AG09309 (cell line): ENCODE measurements around the gene POLE.
"Not testable (repeated sequence)": the region's sequence is repeated elsewhere in the genome, so short reads cannot be mapped to it uniquely, and the experiment has no call there.

Experiments used
- DNase-seq: peaks from one replicate; pipeline ENCODE4 v3.0.0-alpha.2; 2010; ENCODE audit warnings: low read depth
- H3K4me3 ChIP-seq: 2 replicates; pipeline ENCODE4 v1.5.1; 2011; ENCODE audit warnings: mild to moderate bottlenecking, low read depth, low read length, moderate library complexity; ENCODE audit not compliant: control insufficient read depth
- TF ChIP-seq, protein P1 (sequence below): IDR thresholded peaks from 2 replicates; pipeline ENCODE4 v1.5.1; 2011; ENCODE audit warnings: mild to moderate bottlenecking, low read depth, low read length, inconsistent platforms; ENCODE audit not compliant: insufficient read depth, control insufficient read depth; ENCODE audit errors: missing control alignments

Gene POLE

GRCh38 chr12:132604151-132604618, 83.0 kb downstream of the POLE start:
- H3K4me3 ChIP-seq, result no peak overlapping the region
- TF ChIP-seq, protein P1, sequence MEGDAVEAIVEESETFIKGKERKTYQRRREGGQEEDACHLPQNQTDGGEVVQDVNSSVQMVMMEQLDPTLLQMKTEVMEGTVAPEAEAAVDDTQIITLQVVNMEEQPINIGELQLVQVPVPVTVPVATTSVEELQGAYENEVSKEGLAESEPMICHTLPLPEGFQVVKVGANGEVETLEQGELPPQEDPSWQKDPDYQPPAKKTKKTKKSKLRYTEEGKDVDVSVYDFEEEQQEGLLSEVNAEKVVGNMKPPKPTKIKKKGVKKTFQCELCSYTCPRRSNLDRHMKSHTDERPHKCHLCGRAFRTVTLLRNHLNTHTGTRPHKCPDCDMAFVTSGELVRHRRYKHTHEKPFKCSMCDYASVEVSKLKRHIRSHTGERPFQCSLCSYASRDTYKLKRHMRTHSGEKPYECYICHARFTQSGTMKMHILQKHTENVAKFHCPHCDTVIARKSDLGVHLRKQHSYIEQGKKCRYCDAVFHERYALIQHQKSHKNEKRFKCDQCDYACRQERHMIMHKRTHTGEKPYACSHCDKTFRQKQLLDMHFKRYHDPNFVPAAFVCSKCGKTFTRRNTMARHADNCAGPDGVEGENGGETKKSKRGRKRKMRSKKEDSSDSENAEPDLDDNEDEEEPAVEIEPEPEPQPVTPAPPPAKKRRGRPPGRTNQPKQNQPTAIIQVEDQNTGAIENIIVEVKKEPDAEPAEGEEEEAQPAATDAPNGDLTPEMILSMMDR, result no peak
- DNase-seq, result no peak

DNA sequence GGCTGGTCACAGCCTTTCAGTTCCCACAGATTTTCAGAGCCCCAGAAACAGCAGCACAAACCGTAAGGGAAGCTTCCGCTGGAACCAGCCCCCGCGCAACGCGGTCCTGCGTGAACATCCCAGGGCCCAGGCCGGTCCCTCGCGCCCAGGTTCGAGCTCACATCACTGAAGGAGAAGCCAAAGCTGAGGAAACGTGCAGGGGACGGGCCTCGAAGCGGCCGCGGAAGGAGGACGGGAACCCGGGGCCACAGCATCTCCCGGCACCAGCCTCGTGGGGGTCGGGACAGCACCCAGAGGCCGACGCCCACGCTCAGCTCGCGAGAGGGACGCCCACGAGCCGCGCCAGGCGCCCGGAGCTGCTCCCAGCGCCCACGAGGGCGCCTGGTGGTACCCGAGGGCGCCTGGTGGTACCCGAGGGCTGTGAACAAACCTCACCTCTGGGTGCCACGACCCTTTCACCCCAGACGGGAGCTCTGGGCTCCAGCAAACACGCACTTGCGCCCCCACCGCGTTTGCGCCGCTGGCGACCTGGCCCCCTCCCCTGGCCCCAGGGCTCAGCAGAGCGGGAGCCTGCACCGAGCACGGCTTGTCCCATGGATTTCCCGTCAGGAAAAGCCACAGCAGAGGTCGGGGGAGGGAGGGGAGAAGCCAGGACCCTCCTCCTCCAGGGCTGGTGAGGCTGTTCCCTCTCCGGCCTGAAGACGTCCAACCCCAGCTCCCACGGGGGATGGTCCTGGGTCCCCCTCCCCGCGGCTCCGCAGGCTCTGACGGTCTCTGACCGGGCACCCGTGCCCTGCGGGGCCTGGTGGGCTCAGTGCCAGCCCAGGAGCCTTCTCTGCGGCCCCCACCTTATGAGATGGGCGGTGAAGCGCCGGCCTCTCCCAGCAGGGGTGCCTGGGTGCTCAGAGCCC, 83.6 kb downstream of the POLE start:
- DNase-seq, result no peak
- no peak overlapping the region for H3K4me3 ChIP-seq
- TF ChIP-seq, protein P1, result no peak

- TF ChIP-seq, protein P1, result no peak
- no peak overlapping the region for H3K4me3 ChIP-seq
- no peak for DNase-seq
Observed at GRCh38 chr12:132602572-132603239, 84.4 kb downstream of the POLE start.

- TF ChIP-seq, protein P1, result no peak
- no peak for DNase-seq
- no peak overlapping the region; the same call in 1 of the 2 replicates for H3K4me3 ChIP-seq
Observed at GRCh38 chr12:132601171-132601883, 85.8 kb downstream of the POLE start.

DNA sequence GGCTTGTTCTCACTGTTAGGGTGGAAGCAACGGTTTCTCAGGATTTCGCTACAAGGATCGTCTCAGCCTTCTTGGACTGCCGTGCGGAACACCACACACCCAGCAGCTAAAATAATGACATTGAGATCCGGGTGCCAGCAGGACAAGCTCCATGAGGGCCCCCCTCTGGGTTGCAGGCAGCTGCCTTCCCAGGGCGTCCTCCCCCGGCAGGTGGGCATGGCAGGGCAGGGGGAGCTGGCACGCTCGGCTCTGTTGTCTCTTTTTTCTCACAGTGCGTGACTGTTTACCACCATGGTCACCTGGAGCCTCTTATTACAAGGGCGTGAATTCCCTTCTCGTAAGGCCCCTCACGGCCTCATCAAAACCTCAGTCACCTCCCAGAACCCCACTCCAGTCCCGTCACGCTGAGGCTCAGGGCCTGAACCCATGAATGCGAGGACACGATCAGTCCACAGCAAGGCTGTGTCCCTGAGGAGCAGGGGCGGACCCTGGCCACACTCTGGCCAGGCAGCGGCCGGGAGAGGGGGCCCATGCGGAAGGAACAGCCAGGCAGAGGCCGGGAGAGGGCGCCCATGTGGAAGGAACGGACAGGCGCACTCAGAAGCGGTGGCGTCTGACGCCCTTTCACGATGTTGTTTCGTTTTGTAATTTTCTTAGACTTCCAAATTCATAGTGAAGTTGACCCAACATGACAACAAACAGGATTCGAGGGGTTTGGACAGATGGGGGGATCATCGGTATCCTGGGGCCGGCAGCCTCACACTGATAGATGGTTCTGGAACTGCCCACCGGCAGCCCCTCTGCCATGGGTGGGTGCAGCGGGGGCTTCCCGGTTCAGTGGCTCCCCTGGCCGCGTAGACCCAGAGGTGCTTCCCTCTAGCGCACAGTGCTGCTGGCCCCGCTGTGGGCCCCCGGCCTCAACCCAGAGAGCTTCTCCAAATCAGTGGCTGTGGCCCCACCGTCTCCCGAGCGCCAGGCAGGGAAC, 86.8 kb downstream of the POLE start:
- DNase-seq, result no peak
- H3K4me3 ChIP-seq, result peak overlapping the region; percentile 54
- TF ChIP-seq, protein P1, result peak; percentile 82

DNA sequence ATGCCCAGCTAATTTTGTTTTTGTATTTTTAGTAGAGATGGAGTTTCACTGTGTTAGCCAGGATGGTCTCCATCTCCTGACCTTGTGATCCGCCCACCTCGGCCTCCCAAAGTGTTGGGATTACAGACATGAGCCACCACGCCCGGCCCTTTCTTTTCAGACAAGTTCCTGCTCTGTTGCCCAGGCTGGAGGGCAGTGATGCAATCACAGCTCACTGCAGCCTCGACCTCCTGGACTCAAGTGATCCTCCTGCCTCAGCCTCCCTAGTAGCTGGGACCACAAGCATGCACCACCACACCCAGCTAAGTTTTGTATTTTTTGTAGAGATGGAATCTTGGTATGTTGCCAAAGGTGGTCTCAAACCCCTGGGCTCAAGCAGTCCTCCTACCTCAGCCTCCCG, 87.6 kb downstream of the POLE start:
- DNase-seq, result not testable (repeated sequence)

More for the DNA sequence above, 87.6 kb downstream of the POLE start:
- H3K4me3 ChIP-seq, result not testable (repeated sequence)
